GM18909 (cell line): ENCODE data around the gene RHOG.

Experiments
- ATAC-seq: cut with Tn5 transposase; IDR thresholded peaks from one replicate; pipeline ENCODE4 v1.9.1; 2021; ENCODE audit warnings: mild to moderate bottlenecking; ENCODE audit not compliant: unreplicated experiment, poor library complexity

RHOG gene

GRCh38 chr11:3840870-3841425 is at the start of gene RHOG:
TSS of gene RHOG (minus strand) at chr11:3840959. CDS start at chr11:3828138, 12,821 bp downstream.
- ATAC-seq = peak; percentile 52

- ATAC-seq = no peak
Observed at GRCh38 chr11:3890014-3890413, 49.3 kb upstream of the RHOG start.

GRCh38 chr11:3888876-3889275 is 48.1 kb upstream of the RHOG start:
- no peak for ATAC-seq

- no peak for ATAC-seq
Observed at GRCh38 chr11:3886985-3887384, 46.2 kb upstream of the RHOG start.

GRCh38 chr11:3885855-3886254 is 45.1 kb upstream of the RHOG start:
- no peak for ATAC-seq

- no peak for ATAC-seq
Observed at GRCh38 chr11:3882655-3883054, 41.9 kb upstream of the RHOG start.

- peak; percentile 41 for ATAC-seq
Observed at GRCh38 chr11:3880724-3881123, 40.0 kb upstream of the RHOG start.

GRCh38 chr11:3879967-3880542 is 39.3 kb upstream of the RHOG start:
- peak; percentile 50 for ATAC-seq

GRCh38 chr11:3879216-3879966 is 38.6 kb upstream of the RHOG start:
- ATAC-seq = peak; percentile 36

- no peak for ATAC-seq
Observed at GRCh38 chr11:3878258-3878584, 37.5 kb upstream of the RHOG start.

- no peak for ATAC-seq
Observed at GRCh38 chr11:3877364-3878257, 36.9 kb upstream of the RHOG start.

GRCh38 chr11:3876613-3877012 is 35.9 kb upstream of the RHOG start:
- ATAC-seq = no peak

- no peak for ATAC-seq
Observed at GRCh38 chr11:3873712-3874349, 33.1 kb upstream of the RHOG start.

- peak; percentile 71 for ATAC-seq
Observed at GRCh38 chr11:3867209-3868091, 26.7 kb upstream of the RHOG start.

GRCh38 chr11:3866836-3867208 is 26.1 kb upstream of the RHOG start:
- no peak for ATAC-seq

GRCh38 chr11:3866206-3866605 is 25.4 kb upstream of the RHOG start:
- no peak for ATAC-seq

GRCh38 chr11:3865388-3866193 is 24.8 kb upstream of the RHOG start:
- no peak for ATAC-seq

GRCh38 chr11:3861683-3862082 is 20.9 kb upstream of the RHOG start:
- no peak for ATAC-seq

GRCh38 chr11:3860898-3861393 is 20.2 kb upstream of the RHOG start:
- peak; percentile 24 for ATAC-seq
